Neuronal stem cell (in vitro differentiated cells): ENCODE measurements around the gene SLC26A9.

Experiments used
- DNase-seq: peaks from one replicate; pipeline ENCODE4 v3.0.0-alpha.2; 2013; ENCODE audit warnings: low spot score
- H2AFZ ChIP-seq: one replicate; pipeline ENCODE4 v1.6.1; 2013; ENCODE audit warnings: mild to moderate bottlenecking, low read length, inconsistent platforms
- H2AK5ac ChIP-seq: 2 replicates; pipeline ENCODE4 v1.6.1; 2013; ENCODE audit warnings: low read depth, mild to moderate bottlenecking, inconsistent platforms, low read length, moderate library complexity, mixed read lengths
- H2BK120ac ChIP-seq: 2 replicates; pipeline ENCODE4 v1.6.1; 2013; ENCODE audit warnings: low read depth, mild to moderate bottlenecking, inconsistent platforms, low read length, moderate library complexity, mixed read lengths
- H2BK12ac ChIP-seq: one replicate; pipeline ENCODE4 v1.6.1; 2013; ENCODE audit warnings: low read length, inconsistent platforms
- H2BK15ac ChIP-seq: 2 replicates; pipeline ENCODE4 v1.6.1; 2013; ENCODE audit warnings: mild to moderate bottlenecking, low read length, inconsistent platforms, mixed read lengths
- H2BK5ac ChIP-seq: one replicate; pipeline ENCODE4 v1.6.1; 2013; ENCODE audit warnings: inconsistent platforms, mild to moderate bottlenecking, low read length, moderate library complexity
- H3K14ac ChIP-seq: one replicate; pipeline ENCODE4 v1.6.1; 2013; ENCODE audit warnings: low read length, inconsistent platforms
- H3K18ac ChIP-seq: 2 replicates; pipeline ENCODE4 v1.6.1; 2013; ENCODE audit warnings: low read length, inconsistent platforms
- H3K23ac ChIP-seq: 2 replicates; pipeline ENCODE4 v1.6.1; 2013; ENCODE audit warnings: low read depth, mild to moderate bottlenecking, mixed read lengths, low read length, inconsistent platforms; ENCODE audit not compliant: poor library complexity
- H3K27ac ChIP-seq: replicated peaks from 3 replicates; pipeline ENCODE4 v1.5.1; 2013; ENCODE audit warnings: low read length, inconsistent platforms
- H3K27me3 ChIP-seq, 3 experiments: 2 replicates each; pipeline ENCODE4 v1.6.1; 2013; ENCODE audit warnings: low read length in 3 of 3, mild to moderate bottlenecking in 2 of 3, inconsistent platforms in 1 of 3, low read depth in 1 of 3, mixed read lengths in 1 of 3, moderate library complexity in 1 of 3; ENCODE audit not compliant: control insufficient read depth in 3 of 3, insufficient read depth in 3 of 3
- H3K36me3 ChIP-seq, 2 donors: replicated peaks in 1 of 2; 2 replicates each; pipeline ENCODE4 v1.6.1; 2013; ENCODE audit warnings: low read length in 2 of 2; ENCODE audit not compliant: control insufficient read depth in 2 of 2, insufficient read depth in 2 of 2
- H3K4ac ChIP-seq: 2 replicates; pipeline ENCODE4 v1.6.1; 2013; ENCODE audit warnings: inconsistent platforms, mild to moderate bottlenecking, low read length, moderate library complexity
- H3K4me1 ChIP-seq, 2 donors: 1 replicate in 1 of 2; 2 replicates in 1 of 2; pipeline ENCODE4 v1.6.1; 2013; ENCODE audit warnings: low read length in 2 of 2, low read depth in 1 of 2; ENCODE audit not compliant: control insufficient read depth in 2 of 2, insufficient read depth in 1 of 2
- H3K4me2 ChIP-seq: one replicate; pipeline ENCODE4 v1.6.1; 2013; ENCODE audit warnings: mild to moderate bottlenecking, low read length, inconsistent platforms; ENCODE audit not compliant: insufficient read depth, poor library complexity, severe bottlenecking
- H3K4me3 ChIP-seq, 2 donors: 2 replicates each; pipeline ENCODE4 v1.5.1; 2013; ENCODE audit warnings: low read length in 2 of 2, mild to moderate bottlenecking in 2 of 2, inconsistent platforms in 1 of 2, moderate library complexity in 1 of 2
- H3K79me1 ChIP-seq: one replicate; pipeline ENCODE4 v1.6.1; 2013; ENCODE audit warnings: low read depth, mild to moderate bottlenecking, inconsistent platforms, low read length, moderate library complexity
- H3K9ac ChIP-seq: one replicate; pipeline ENCODE4 v1.6.1; 2013; ENCODE audit warnings: mild to moderate bottlenecking, low read depth, low read length, inconsistent platforms; ENCODE audit not compliant: poor library complexity
- H3K9me3 ChIP-seq, 2 donors: replicated peaks in 1 of 2; 2 replicates each; pipeline versions ENCODE3 to v1.6.1; 2013; ENCODE audit warnings: low read length in 2 of 2, mild to moderate bottlenecking in 2 of 2, inconsistent platforms in 1 of 2, low read depth in 1 of 2, mixed read lengths in 1 of 2, moderate library complexity in 1 of 2; ENCODE audit not compliant: control insufficient read depth in 2 of 2, insufficient read depth in 1 of 2
- H4K8ac ChIP-seq: one replicate; pipeline ENCODE4 v1.6.1; 2013; ENCODE audit warnings: low read depth, mild to moderate bottlenecking, inconsistent platforms, low read length, moderate library complexity
- H4K91ac ChIP-seq: one replicate; pipeline ENCODE4 v1.6.1; 2013; ENCODE audit warnings: low read length, low read depth, mild to moderate bottlenecking, inconsistent platforms; ENCODE audit not compliant: poor library complexity
- WGBS, 2 donors: extraction: QIAGEN DNeasy Blood & Tissue Kit; methylation state at CpG; one replicate each; pipeline ENCODE4 v1.1.7; 2013; ENCODE audit warnings: missing lambda C conversion rate in 2 of 2, mixed read lengths in 1 of 2; ENCODE audit not compliant: insufficient read length in 2 of 2, insufficient replicate concordance in 1 of 2; ENCODE audit errors: extremely low coverage in 2 of 2; 5-methylcytosine and 5-hydroxymethylcytosine counted together

SLC26A9 gene

GRCh38 chr1:205920861-205921569 is 22.2 kb downstream of the SLC26A9 start:
- DNase-seq, result no peak
- no peak overlapping the region for H3K27ac ChIP-seq
- H2AFZ ChIP-seq, result no peak overlapping the region
- H3K23ac ChIP-seq, result no peak overlapping the region
- peaks cover 0 to under 1% (median 0%) of the 10 kb centered on the region in 3 experiments for H3K27me3 ChIP-seq
- H2AK5ac ChIP-seq, result peak overlapping the region; percentile 22
- no peak overlapping the region for H2BK12ac ChIP-seq
- no peaks in the 10 kb centered on the region for H3K9me3 ChIP-seq
- H3K79me1 ChIP-seq, result no peaks in the 10 kb centered on the region
- no peak overlapping the region for H2BK15ac ChIP-seq
- peak overlapping the region; percentile 21 for H3K18ac ChIP-seq
- H3K4ac ChIP-seq, result peak overlapping the region; percentile 7
- H3K14ac ChIP-seq, result peak overlapping the region; percentile 77
- WGBS, 2 donors, result no CpG with 5 or more reads among the region's 13 CpGs
- H2BK120ac ChIP-seq, result no peak overlapping the region
- no peaks in the 10 kb centered on the region for H3K4me1 ChIP-seq
- no peak overlapping the region for H3K4me3 ChIP-seq
- no peaks in the 10 kb centered on the region for H3K36me3 ChIP-seq
- no peak overlapping the region for H4K8ac ChIP-seq
- peak overlapping the region; percentile 47 for H2BK5ac ChIP-seq
- H4K91ac ChIP-seq, result no peak overlapping the region
- peak overlapping the region; percentile 74 for H3K9ac ChIP-seq
- H3K4me2 ChIP-seq, result no peak overlapping the region

DNA sequence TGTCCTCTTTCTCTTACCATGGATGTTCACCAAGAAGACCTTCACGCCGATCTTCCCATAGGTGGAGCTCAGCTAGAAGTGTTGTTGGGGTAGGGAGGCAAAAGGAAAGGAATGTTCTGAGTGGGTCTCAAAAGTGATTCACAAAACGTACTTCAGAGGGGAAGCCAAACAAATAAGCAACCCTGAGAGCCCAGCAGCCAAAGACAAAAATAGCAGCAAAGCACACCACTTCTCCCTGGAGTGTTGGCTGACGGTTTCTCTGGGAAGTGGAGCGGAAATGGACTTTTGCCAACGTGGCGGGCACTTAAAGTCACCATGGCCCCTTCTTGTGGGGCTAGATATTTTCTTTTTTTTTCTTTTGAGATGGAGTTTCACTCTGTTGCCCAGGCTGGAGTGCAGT is 23.1 kb downstream of the SLC26A9 start:
- Histone ChIP-seq H3K4ac (no peak overlapping the region), H2BK15ac (no peak overlapping the region), H3K23ac (no peak overlapping the region), H4K8ac (no peak overlapping the region), H2BK5ac (no peak overlapping the region), H3K4me3 (no peak overlapping the region), H3K36me3 (no peaks in the 10 kb centered on the region), H3K14ac (no peak overlapping the region), H3K79me1 (no peaks in the 10 kb centered on the region), H2BK12ac (no peak overlapping the region), H3K18ac (no peak overlapping the region), H3K4me1 (peaks cover 0 to 2% of the 10 kb centered on the region in 2 donors), H3K9ac (no peak overlapping the region), H4K91ac (no peak overlapping the region), H3K9me3 (no peaks in the 10 kb centered on the region), H2AFZ (no peak overlapping the region), H3K27me3 (no peaks in the 10 kb centered on the region), H3K4me2 (no peak overlapping the region), H2BK120ac (no peak overlapping the region), H3K27ac (no peak overlapping the region), H2AK5ac (no peak overlapping the region)
- DNase-seq, result no peak
- WGBS, 2 donors, result no CpG with 5 or more reads among the region's 7 CpGs

DNA sequence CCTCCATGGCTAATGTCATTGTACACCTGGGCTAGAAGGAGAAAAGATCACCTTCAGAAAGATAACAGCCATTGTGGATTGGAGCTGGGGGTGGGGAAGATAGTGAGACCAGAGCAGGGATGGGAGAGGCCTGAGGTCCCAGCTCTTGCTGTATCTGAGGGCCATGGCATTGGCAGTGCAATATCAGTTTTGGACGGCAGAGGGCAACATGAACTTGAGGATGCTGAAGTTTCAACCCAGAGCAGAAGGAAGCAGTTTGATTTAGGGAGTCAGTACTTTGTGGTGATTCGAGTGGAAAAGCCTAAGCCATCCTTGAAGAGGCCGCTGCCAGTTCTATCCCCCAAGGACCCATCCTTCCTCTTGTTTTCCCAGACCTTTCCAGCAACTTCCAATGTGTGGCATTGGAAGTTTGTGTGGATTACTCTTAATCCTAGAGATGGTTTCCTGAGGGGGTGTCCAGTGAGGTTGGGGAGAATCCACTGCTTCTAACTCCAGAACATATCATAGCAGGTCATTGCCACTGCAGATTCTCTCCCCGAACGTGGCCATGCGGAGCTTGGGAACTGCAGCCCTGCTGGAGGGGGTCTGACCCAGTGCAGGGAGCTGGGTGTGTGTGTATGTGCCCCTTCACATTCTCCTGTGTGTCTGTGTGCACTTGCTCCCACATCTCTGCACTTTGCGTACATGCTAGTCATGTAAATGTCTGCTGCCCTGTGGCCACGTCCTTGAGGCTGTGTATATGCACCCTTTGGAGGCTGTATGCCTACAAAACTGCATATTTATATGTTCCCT is 24.1 kb downstream of the SLC26A9 start:
- Histone ChIP-seq H4K91ac (no peak overlapping the region), H2BK12ac (no peak overlapping the region), H3K9me3 (no peaks in the 10 kb centered on the region), H3K18ac (peak overlapping the region; percentile 74), H3K4ac (no peak overlapping the region), H3K23ac (no peak overlapping the region), H3K36me3 (no peaks in the 10 kb centered on the region), H4K8ac (no peak overlapping the region), H3K27me3 (no peaks in the 10 kb centered on the region), H2BK15ac (no peak overlapping the region), H3K4me2 (no peak overlapping the region), H2AFZ (no peak overlapping the region), H3K4me3 (no peak overlapping the region), H2BK120ac (no peak overlapping the region), H3K4me1 (peaks cover 0 to 2% of the 10 kb centered on the region in 2 donors), H2BK5ac (peak overlapping the region; percentile 42), H3K14ac (peak overlapping the region; percentile 14), H3K9ac (peak overlapping the region; percentile 60), H3K27ac (no peak overlapping the region), H2AK5ac (peak overlapping the region; percentile 47), H3K79me1 (no peaks in the 10 kb centered on the region)
- DNase-seq, result peak; percentile 69
- no CpG with 5 or more reads among the region's 8 CpGs for WGBS, 2 donors
